B cell (primary cell): ENCODE data around the gene FGF11. TPM values are rescaled to one million over a fixed set of nuclear protein-coding genes. Genes with fewer than 3 reads are reported as not detected.

ENCODE experiments used
- ATAC-seq: fragments of 200-7000 bp; cut with Tn5 transposase; one replicate; pipeline ENCODE4 v1.10.0; 2021; ENCODE audit warnings: low read depth, mild to moderate bottlenecking, moderate number of reproducible peaks, moderate library complexity
- CTCF ChIA-PET: fragments of 350-600 bp; sonication (Branson Sonifier 250); formaldehyde crosslinking; loops from one replicate; lab custom pipeline; 2021; ENCODE audit warnings: antibody characterized with exemption, inconsistent platforms; lab: Charles Lee
- POLR2A ChIA-PET: fragments of 350-600 bp; sonication (Branson Sonifier 250); formaldehyde crosslinking; loops from one replicate; lab custom pipeline; 2021; ENCODE audit warnings: antibody characterized with exemption; lab: Charles Lee
- DNase-seq: peaks from one replicate; pipeline ENCODE4 v3.0.0; 2013
- H2AFZ ChIP-seq: 2 replicates; pipeline ENCODE4 v1.6.1; 2012; ENCODE audit warnings: mild to moderate bottlenecking, low read depth, low read length; ENCODE audit not compliant: insufficient read depth, poor library complexity, severe bottlenecking
- H3K27ac ChIP-seq, 2 donors: 1 replicate in 1 of 2; 2 replicates in 1 of 2; pipeline ENCODE4 v1.5.1; 2012 to 2013; ENCODE audit warnings: low read length in 2 of 2, mild to moderate bottlenecking in 2 of 2, moderate library complexity in 1 of 2
- H3K27me3 ChIP-seq, 4 experiments: fragments of 200-600 bp in 1 of 4; sonication (generic) in 1 of 4; replicated peaks in 1 of 4; 1 replicate in 2 of 4; 2 replicates in 2 of 4; pipeline versions ENCODE4 v1.6.1 to v1.7.0; 2013 to 2016; ENCODE audit warnings: low read length in 3 of 4, mild to moderate bottlenecking in 2 of 4, mixed read lengths in 1 of 4, moderate library complexity in 1 of 4; ENCODE audit not compliant: insufficient read depth in 4 of 4, control insufficient read depth in 3 of 4; ENCODE audit errors: control extremely low read depth in 1 of 4
- H3K36me3 ChIP-seq, 2 experiments: replicated peaks in 1 of 2; 1 replicate in 1 of 2; 2 replicates in 1 of 2; pipeline versions ENCODE4 v1.6.1 to v1.7.1; 2013; ENCODE audit warnings: low read length in 1 of 2; ENCODE audit not compliant: insufficient read depth in 2 of 2, control insufficient read depth in 1 of 2; ENCODE audit errors: control extremely low read depth in 1 of 2, extremely low read depth in 1 of 2
- H3K4me1 ChIP-seq, 2 donors: fragments of 200-600 bp in 1 of 2; sonication (generic) in 1 of 2; 1 replicate in 1 of 2; 2 replicates in 1 of 2; pipeline versions ENCODE4 v1.5.1 to v1.6.1; 2013 to 2017; ENCODE audit warnings: low read length in 2 of 2; ENCODE audit not compliant: control insufficient read depth in 2 of 2, insufficient read depth in 2 of 2
- H3K4me2 ChIP-seq: replicated peaks from 2 replicates; pipeline ENCODE3; 2012; ENCODE audit warnings: mild to moderate bottlenecking, low read depth, low read length; ENCODE audit not compliant: poor library complexity, severe bottlenecking
- H3K4me3 ChIP-seq, 5 experiments: fragments of 200-600 bp in 1 of 5; sonication (generic) in 1 of 5; 1 replicate in 3 of 5; 2 replicates in 2 of 5; pipeline versions ENCODE4 v1.5.1 to v1.7.0; 2011 to 2016; ENCODE audit warnings: low read length in 4 of 5, mild to moderate bottlenecking in 4 of 5, low read depth in 2 of 5, control low read depth in 1 of 5, moderate library complexity in 1 of 5; ENCODE audit not compliant: insufficient read depth in 1 of 5; ENCODE audit errors: control extremely low read depth in 1 of 5, extremely low read depth in 1 of 5
- H3K79me2 ChIP-seq: fragments of 200-600 bp; sonication (generic); one replicate; pipeline ENCODE4 v1.6.0; 2016; ENCODE audit warnings: low read length; ENCODE audit not compliant: control insufficient read depth, insufficient read depth
- H3K9ac ChIP-seq: fragments of 200-600 bp; sonication (generic); 2 replicates; pipeline ENCODE4 v1.6.1; 2017; ENCODE audit warnings: mild to moderate bottlenecking, low read length, moderate library complexity
- H3K9me3 ChIP-seq, 3 donors: one replicate each; pipeline versions ENCODE4 v1.6.1 to v1.7.1; 2013; ENCODE audit warnings: low read length in 2 of 3; ENCODE audit not compliant: control insufficient read depth in 2 of 3, insufficient read depth in 1 of 3; ENCODE audit errors: control extremely low read depth in 1 of 3
- H4K20me1 ChIP-seq: 2 replicates; pipeline ENCODE4 v1.6.0; 2012; ENCODE audit warnings: mild to moderate bottlenecking, low read length; ENCODE audit not compliant: insufficient read depth, control insufficient read depth, poor library complexity, severe bottlenecking
- H3K27ac Mint-ChIP-seq: one replicate; pipeline ENCODE4 v1.8.0; 2021; ENCODE audit warnings: mixed read lengths
- H3K27me3 Mint-ChIP-seq: one replicate; pipeline ENCODE4 v1.8.0; 2021; ENCODE audit warnings: mixed read lengths
- H3K4me1 Mint-ChIP-seq: one replicate; pipeline ENCODE4 v1.8.0; 2021; ENCODE audit warnings: mixed read lengths
- H3K4me3 Mint-ChIP-seq: one replicate; pipeline ENCODE4 v1.8.0; 2021; ENCODE audit warnings: mixed read lengths
- H3K9me3 Mint-ChIP-seq: one replicate; pipeline ENCODE4 v1.8.0; 2022; ENCODE audit warnings: mixed read lengths; ENCODE audit not compliant: insufficient read depth
- CTCF ChIP-seq: fragments of 200-600 bp; IDR thresholded peaks from one replicate; pipeline ENCODE4 v1.8.0; 2022; ENCODE audit warnings: antibody characterized with exemption, mild to moderate bottlenecking
- EZH2 ChIP-seq: IDR thresholded peaks from 2 replicates; pipeline ENCODE4 v1.6.1; 2012; ENCODE audit warnings: borderline replicate concordance, low read depth, mild to moderate bottlenecking, moderate library complexity, low read length; ENCODE audit not compliant: insufficient read depth, poor library complexity, severe bottlenecking
- WGBS: methylation state at CpG from one replicate; pipeline ENCODE4 v1.1.5; 2013; ENCODE audit warnings: missing lambda C conversion rate; ENCODE audit not compliant: insufficient coverage; 5-methylcytosine and 5-hydroxymethylcytosine counted together
- intact Hi-C: fragments of 100-400 bp; cut with micrococcal nuclease; formaldehyde crosslinking; loops from one replicate; pipeline ENCODE4 v1.10.0; 2022
- polyA plus RNA-seq: library from polyadenylated mRNA; depleted of rRNA; stranded (reverse); fragments of >200 nt; gene quantifications from 2 replicates; pipeline ENCODE4 v1.2.3, GENCODE V29; 2012
- total RNA-seq, 2 donors: library from RNA; stranded (reverse); fragments of 120-200 nt in 1 of 2; gene quantifications; 1 replicate in 1 of 2; 2 replicates in 1 of 2; pipeline versions ENCODE4 v1.2.3 to v1.2.4, GENCODE V29; 2013 to 2022

The FGF11 gene
- total and polyA plus RNA-seq, 2 donors (not counting 1 experiment from before 2014, with no cell fraction given), result 2.7 to 4.6 TPM

- H3K27ac Mint-ChIP-seq, result peak overlapping the region; percentile 100
- H3K27ac ChIP-seq, result peak overlapping the region; percentile 31 to 100
- DNase-seq (no peak), ATAC-seq (no peak)
- H3K4me3 ChIP-seq, result peak overlapping the region; percentile 71 to 100 (median 97)
- H3K4me2 ChIP-seq, result peak overlapping the region; percentile 95
- CTCF ChIA-PET, result interaction anchor here (0.7 to 3.5 kb wide), 9 partner anchors 9 to 442 kb away, joined by 3 to 19 read pairs (median 6); partner anchors contain the start of genes CHRNB1 and SENP3
- peaks cover 48% of the 10 kb centered on the region for H4K20me1 ChIP-seq
- no peaks in the 10 kb centered on the region for H3K9me3 ChIP-seq
- 0% methylated on average over 18 of the region's 19 CpGs for WGBS
- no peaks in the 10 kb centered on the region for H3K27me3 ChIP-seq
- H3K79me2 ChIP-seq, result peaks cover 94% of the 10 kb centered on the region
- intact Hi-C loops, result loop anchor here (1.0 kb wide), 6 partner anchors 30 to 178 kb away; partner anchors contain the start of genes EIF5A, SENP3 and TMEM102
- H3K4me3 Mint-ChIP-seq, result peak overlapping the region; percentile 99
- no peak for TF ChIP-seq EZH2
- TF ChIP-seq CTCF, result no peak
- H3K36me3 ChIP-seq, result peaks cover 2 to 14% of the 10 kb centered on the region in 2 experiments
- H2AFZ ChIP-seq, result peak overlapping the region; percentile 20
- peak overlapping the region; percentile 98 for H3K9ac ChIP-seq
- no peaks in the 10 kb centered on the region for H3K27me3 Mint-ChIP-seq
- H3K9me3 Mint-ChIP-seq, result no peaks in the 10 kb centered on the region
- peaks cover 26 to 51% of the 10 kb centered on the region in 2 donors for H3K4me1 ChIP-seq
- peaks cover 74% of the 10 kb centered on the region for H3K4me1 Mint-ChIP-seq
- POLR2A ChIA-PET, result interaction anchor here (0.6 to 3.0 kb wide), 14 partner anchors 29 to 243 kb away, joined by 3 to 27 read pairs (median 6); partner anchors contain the start of genes GABARAP, NEURL4, PLSCR3 and SENP3
Observed at GRCh38 chr17:7484919-7485377, 45.6 kb downstream of the FGF11 start.

- Histone ChIP-seq H3K9me3 (no peaks in the 10 kb centered on the region), H3K27me3 (no peaks in the 10 kb centered on the region), H3K4me3 (peak overlapping the region in 2 of 5 experiments; percentile 9 to 23), H3K27ac (no peak overlapping the region), H2AFZ (no peak overlapping the region), H3K4me2 (peak overlapping the region; percentile 95), H3K9ac (peak overlapping the region; percentile 20), H3K36me3 (peaks cover 2 to 21% of the 10 kb centered on the region in 2 experiments), H3K79me2 (peaks cover 94% of the 10 kb centered on the region), H4K20me1 (peaks cover 60% of the 10 kb centered on the region), H3K4me1 (peaks cover 23 to 42% of the 10 kb centered on the region in 2 donors)
- H3K27me3 Mint-ChIP-seq, result no peaks in the 10 kb centered on the region
- POLR2A ChIA-PET, result interaction anchor here (0.6 kb wide), 1 partner anchor 194 kb away, joined by 3 read pairs; no protein-coding TSS in a partner anchor
- CTCF ChIA-PET, result interaction anchor here (1.0 to 3.5 kb wide), 6 partner anchors 18 to 103 kb away, joined by 3 to 19 read pairs (median 6); partner anchors contain the start of gene SENP3
- no peak for TF ChIP-seq CTCF
- TF ChIP-seq EZH2, result no peak
- intact Hi-C loops, result no loop called here
- ATAC-seq (no peak), DNase-seq (no peak)
- 40% methylated on average over 1 of the region's 3 CpGs for WGBS
- peaks cover 75% of the 10 kb centered on the region for H3K4me1 Mint-ChIP-seq
- peak overlapping the region; percentile 79 for H3K4me3 Mint-ChIP-seq
- no peaks in the 10 kb centered on the region for H3K9me3 Mint-ChIP-seq
- peak overlapping the region; percentile 39 for H3K27ac Mint-ChIP-seq
Observed at GRCh38 chr17:7486181-7486580, 46.9 kb downstream of the FGF11 start.
